Right lobe of liver (tissue), 6 donors: ENCODE data around the gene TIMM29. TPM values are rescaled to one million over a fixed set of nuclear protein-coding genes. Genes with fewer than 3 reads are reported as not detected.

Source experiments
- ATAC-seq, 4 donors: fragments of 200-7000 bp; cut with Tn5 transposase; one replicate each; pipeline ENCODE4 v1.9.1; 2020; ENCODE audit warnings: mild to moderate bottlenecking in 4 of 4, moderate library complexity in 4 of 4
- DNase-seq, 3 donors: peaks; one replicate each; pipeline ENCODE4 v3.0.0-alpha.2; 2020
- H3K27ac ChIP-seq, 3 donors: fragments of 200-600 bp; one replicate each; pipeline ENCODE4 v1.8.0; 2022
- H3K27me3 ChIP-seq, 2 donors: fragments of 200-600 bp; one replicate each; pipeline ENCODE4 v1.8.0; 2022
- H3K36me3 ChIP-seq, 4 donors: fragments of 200-600 bp; sonication (generic) in 1 of 4; one replicate each; pipeline versions ENCODE4 v1.5.1 to v1.8.0; 2017 to 2022; ENCODE audit warnings: control low read depth in 1 of 4
- H3K4me1 ChIP-seq, 4 donors: fragments of 200-600 bp; sonication (generic) in 1 of 4; one replicate each; pipeline versions ENCODE4 v1.5.1 to v1.8.0; 2017 to 2022; ENCODE audit warnings: control low read depth in 1 of 4
- H3K4me3 ChIP-seq, 3 donors: fragments of 200-600 bp; one replicate each; pipeline ENCODE4 v1.8.0; 2022
- H3K9me3 ChIP-seq, 4 donors: fragments of 200-600 bp; sonication (generic) in 1 of 4; one replicate each; pipeline versions ENCODE4 v1.5.1 to v1.8.0; 2017 to 2022; ENCODE audit warnings: control low read depth in 1 of 4
- CTCF ChIP-seq, 4 donors: fragments of 200-600 bp in 3 of 4; fragments of 450-650 bp in 1 of 4; IDR thresholded peaks; one replicate each; pipeline versions ENCODE4 v1.5.1 to v1.8.0; 2016 to 2022; ENCODE audit warnings: antibody characterized with exemption in 4 of 4, mild to moderate bottlenecking in 2 of 4
- POLR2A ChIP-seq: fragments of 450-650 bp; IDR thresholded peaks from one replicate; pipeline ENCODE4 v1.6.1; 2017; ENCODE audit warnings: antibody characterized with exemption, mild to moderate bottlenecking
- WGBS: methylation state at CpG from one replicate; pipeline ENCODE4 v1.1.6; 2018; ENCODE audit warnings: low coverage, low lambda C conversion rate; ENCODE audit not compliant: insufficient coverage; ENCODE audit errors: missing lambda C conversion rate; 5-methylcytosine and 5-hydroxymethylcytosine counted together
- intact Hi-C, 2 donors: fragments of 100-400 bp; cut with DNase I; formaldehyde crosslinking; loops; one replicate each; pipeline versions ENCODE4 v1.11.2 to v1.14.1; 2022
- total RNA-seq, 6 experiments: library from RNA; depleted of rRNA in 2 of 6; stranded (reverse); fragments of >200 nt in 2 of 6; fragmentation: NEBNext Ultra II Directional in 3 of 6; extraction: Animal tissue kit (Norgen Biotek cat#: 25700) in 3 of 6; gene quantifications; one replicate each; pipeline versions ENCODE4 v1.1.0 to v1.2.4, GENCODE V29; 2016 to 2023
- donor health status: DM: no; HTN: yes; CAD: no.
- donor health status: DM: no; HTN: no; CAD: no.
- donor health status: DM: no; HTN: no; CAD: no.
- donor health status: DM: no; HTN: yes; CAD: no.
- donor health status: DM: no; HTN: yes; CAD: no.

Gene TIMM29
- total RNA-seq, 6 experiments from 2014 or later, result 10.2 to 15.7 (median 11.6) TPM

- DNase-seq (no peak), ATAC-seq (no peak)
- no peak overlapping the region for H3K27ac ChIP-seq
- no peak overlapping the region for H3K4me3 ChIP-seq
- no peaks in the 10 kb centered on the region for H3K27me3 ChIP-seq
- H3K9me3 ChIP-seq, result no peaks in the 10 kb centered on the region
- H3K4me1 ChIP-seq, result peaks cover 0 to 18% (median 9%) of the 10 kb centered on the region in 4 donors
- TF ChIP-seq POLR2A, result no peak
- TF ChIP-seq CTCF (IDR thresholded peaks at IDR 0.05), result no peak
- WGBS, result 77% methylated on average over 15 of the region's 20 CpGs
- intact Hi-C loops, result no loop called here
- no peaks in the 10 kb centered on the region for H3K36me3 ChIP-seq
Observed at GRCh38 chr19:10885201-10886169, 43.1 kb upstream of the TIMM29 start.

GRCh38 chr19:10887616-10888367 lies 40.8 kb upstream of the TIMM29 start:
- DNase-seq, result no peak
- no peak overlapping the region for H3K27ac ChIP-seq
- intact Hi-C loops, result no loop called here
- ATAC-seq, result no peak
- H3K36me3 ChIP-seq, result no peaks in the 10 kb centered on the region
- H3K4me1 ChIP-seq, result no peaks in the 10 kb centered on the region
- TF ChIP-seq CTCF (IDR thresholded peaks at IDR 0.05) (no peak), POLR2A (no peak)
- H3K9me3 ChIP-seq, result no peaks in the 10 kb centered on the region
- no peak overlapping the region for H3K4me3 ChIP-seq
- WGBS, result 92% methylated on average over 4 of the region's 9 CpGs
- no peaks in the 10 kb centered on the region for H3K27me3 ChIP-seq

GRCh38 chr19:10888421-10888866 lies 40.2 kb upstream of the TIMM29 start:
- DNase-seq (no peak), ATAC-seq (no peak)
- intact Hi-C loops, result no loop called here
- WGBS, result 96% methylated on average over 4 of the region's 13 CpGs
- TF ChIP-seq CTCF (IDR thresholded peaks at IDR 0.05) (no peak), POLR2A (no peak)
- no peak overlapping the region for H3K27ac ChIP-seq
- no peaks in the 10 kb centered on the region for H3K4me1 ChIP-seq
- no peaks in the 10 kb centered on the region for H3K9me3 ChIP-seq
- H3K4me3 ChIP-seq, result no peak overlapping the region
- H3K36me3 ChIP-seq, result no peaks in the 10 kb centered on the region
- H3K27me3 ChIP-seq, result no peaks in the 10 kb centered on the region

- no peak for ATAC-seq
- DNase-seq, result no peak
- WGBS, result 100% methylated on average over 4 of the region's 4 CpGs
- no peaks in the 10 kb centered on the region for H3K36me3 ChIP-seq
- TF ChIP-seq POLR2A (no peak), CTCF (IDR thresholded peaks at IDR 0.05) (no peak)
- H3K4me3 ChIP-seq, result no peak overlapping the region
- no peaks in the 10 kb centered on the region for H3K4me1 ChIP-seq
- no peaks in the 10 kb centered on the region for H3K27me3 ChIP-seq
- H3K27ac ChIP-seq, result no peak overlapping the region
- no peaks in the 10 kb centered on the region for H3K9me3 ChIP-seq
- intact Hi-C loops, result no loop called here
Observed at GRCh38 chr19:10889880-10890279, 38.7 kb upstream of the TIMM29 start.
